ENCODE results near the gene VSIG10L2. TPM values are rescaled to one million over a fixed set of nuclear protein-coding genes. Genes with fewer than 3 reads are reported as not detected.

The VSIG10L2 gene
- total RNA-seq, 1 donor from 2014 or later = not detected

DNA sequence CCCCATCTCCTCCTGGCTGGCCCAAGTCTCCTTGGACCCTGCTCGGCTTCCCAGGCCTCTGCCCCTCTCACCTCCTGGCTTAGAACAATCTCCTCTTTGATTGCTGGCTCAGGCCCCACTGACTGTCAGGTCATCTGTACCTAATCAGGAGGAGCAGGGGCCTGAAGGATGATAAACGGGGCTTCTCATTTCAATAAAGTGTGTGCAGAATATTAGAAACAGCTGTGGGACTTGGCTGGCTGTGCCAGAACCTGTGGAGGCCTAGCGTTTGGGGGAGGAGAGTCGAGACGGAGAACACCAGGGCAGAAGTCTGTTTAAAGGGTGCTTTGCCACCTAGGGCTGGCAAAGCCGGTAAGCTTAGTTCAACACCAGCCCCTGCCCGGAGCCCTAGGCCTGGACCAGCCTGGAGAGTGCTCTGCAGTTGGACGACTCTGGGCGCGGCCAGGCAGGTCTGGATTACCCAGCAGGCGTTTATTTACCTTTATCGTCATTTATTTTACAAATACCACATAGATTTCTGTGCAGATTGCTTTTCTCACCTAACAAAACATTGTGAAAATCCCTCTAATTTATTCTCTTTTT, 10.1 kb upstream of the VSIG10L2 start:
- Mint-ChIP-seq H3K27me3 (ENCODE audit: low read depth, unreplicated experiment) (peaks cover 31% of the 10 kb centered on the region), H3K9me3 (ENCODE audit: unreplicated experiment) (no peaks in the 10 kb centered on the region), H3K4me3 (ENCODE audit: unreplicated experiment) (no peak overlapping the region), H3K36me3 (ENCODE audit: low read depth, unreplicated experiment) (no peaks in the 10 kb centered on the region), H3K4me1 (ENCODE audit: low read depth, unreplicated experiment) (peaks cover 2% of the 10 kb centered on the region), H3K27ac (ENCODE audit: unreplicated experiment) (no peak overlapping the region)
- H3K9ac ChIP-seq (ENCODE audit: low read length) = no peak overlapping the region
- H3K79me2 ChIP-seq (ENCODE audit: insufficient read depth, low read length) = no peaks in the 10 kb centered on the region
- no peaks in the 10 kb centered on the region for H3K9me3 ChIP-seq (ENCODE audit: insufficient read depth, low read depth, low read length)
- H3K4me2 ChIP-seq (ENCODE audit: low read length) = no peak overlapping the region
- H3K27me3 ChIP-seq (ENCODE audit: insufficient read depth, low read length) = peaks cover 4% of the 10 kb centered on the region
- no peak overlapping the region for H3K4me3 ChIP-seq (ENCODE audit: insufficient read depth, low read depth, low read length)
- H2AFZ ChIP-seq (ENCODE audit: low read depth, low read length) = no peak overlapping the region
- H3K36me3 ChIP-seq (ENCODE audit: insufficient read depth, low read length) = no peaks in the 10 kb centered on the region
- H3K4me1 ChIP-seq (ENCODE audit: insufficient read depth, low read length) = no peaks in the 10 kb centered on the region
- DNase-seq (ENCODE audit: low read depth) (no peak), FAIRE-seq (no peak)
- no peaks in the 10 kb centered on the region for H4K20me1 ChIP-seq (ENCODE audit: insufficient read depth, low read length)
- no peak for TF ChIP-seq EZH2 (IDR thresholded peaks at IDR 0.05; ENCODE audit: insufficient read depth, low read length)
- TF ChIP-seq CTCF (IDR thresholded peaks at IDR 0.05; ENCODE audit: insufficient read depth, low read depth, low read length) = no peak
- no peak overlapping the region for H3K27ac ChIP-seq (ENCODE audit: low read depth, low read length)

GRCh38 chr11:125938418-125938817, 7.4 kb upstream of the VSIG10L2 start:
- H3K9me3 Mint-ChIP-seq (ENCODE audit: unreplicated experiment) = no peaks in the 10 kb centered on the region
- Histone ChIP-seq H3K9me3 (ENCODE audit: insufficient read depth, low read depth, low read length) (no peaks in the 10 kb centered on the region), H4K20me1 (ENCODE audit: insufficient read depth, low read length) (no peaks in the 10 kb centered on the region), H3K79me2 (ENCODE audit: insufficient read depth, low read length) (no peaks in the 10 kb centered on the region), H3K4me1 (ENCODE audit: insufficient read depth, low read length) (no peaks in the 10 kb centered on the region), H3K4me3 (ENCODE audit: insufficient read depth, low read depth, low read length) (no peak overlapping the region), H2AFZ (ENCODE audit: low read depth, low read length) (peak overlapping the region; percentile 35), H3K27ac (ENCODE audit: low read depth, low read length) (no peak overlapping the region), H3K27me3 (ENCODE audit: insufficient read depth, low read length) (peaks cover 2% of the 10 kb centered on the region), H3K4me2 (ENCODE audit: low read length) (no peak overlapping the region), H3K9ac (ENCODE audit: low read length) (no peak overlapping the region), H3K36me3 (ENCODE audit: insufficient read depth, low read length) (no peaks in the 10 kb centered on the region)
- peaks cover 18% of the 10 kb centered on the region for H3K27me3 Mint-ChIP-seq (ENCODE audit: low read depth, unreplicated experiment)
- DNase-seq (ENCODE audit: low read depth) = no peak
- no peak overlapping the region for H3K4me3 Mint-ChIP-seq (ENCODE audit: unreplicated experiment)
- FAIRE-seq = no peak
- H3K36me3 Mint-ChIP-seq (ENCODE audit: low read depth, unreplicated experiment) = no peaks in the 10 kb centered on the region
- H3K27ac Mint-ChIP-seq (ENCODE audit: unreplicated experiment) = no peak overlapping the region
- no peaks in the 10 kb centered on the region for H3K4me1 Mint-ChIP-seq (ENCODE audit: low read depth, unreplicated experiment)
- TF ChIP-seq CTCF (IDR thresholded peaks at IDR 0.05; ENCODE audit: insufficient read depth, low read depth, low read length) (no peak), EZH2 (IDR thresholded peaks at IDR 0.05; ENCODE audit: insufficient read depth, low read length) (no peak)

DNA sequence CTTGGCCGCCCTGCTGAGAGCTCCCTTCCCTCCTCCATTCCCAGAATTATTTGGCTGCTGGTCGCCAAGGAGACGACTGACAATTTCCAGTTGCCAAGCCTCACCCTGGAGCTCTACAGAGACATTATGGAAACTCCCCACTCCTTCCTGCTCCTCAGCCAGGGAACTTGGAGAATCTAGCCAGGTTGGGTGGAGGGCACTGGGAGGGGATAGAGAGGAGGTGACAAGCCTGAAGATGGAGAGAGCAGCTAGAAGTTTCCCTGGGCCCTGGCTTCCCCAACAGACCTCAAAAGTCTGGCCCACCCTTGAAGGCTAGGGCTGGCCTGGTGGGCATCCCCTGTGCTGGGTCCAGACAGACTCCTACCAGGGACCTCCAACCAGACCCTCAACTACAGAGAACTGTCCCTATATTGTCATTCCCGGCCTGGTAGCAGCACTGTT, 6.7 kb upstream of the VSIG10L2 start:
- Mint-ChIP-seq H3K4me1 (ENCODE audit: low read depth, unreplicated experiment) (no peaks in the 10 kb centered on the region), H3K4me3 (ENCODE audit: unreplicated experiment) (no peak overlapping the region), H3K36me3 (ENCODE audit: low read depth, unreplicated experiment) (no peaks in the 10 kb centered on the region), H3K27me3 (ENCODE audit: low read depth, unreplicated experiment) (peaks cover 20% of the 10 kb centered on the region), H3K27ac (ENCODE audit: unreplicated experiment) (no peak overlapping the region), H3K9me3 (ENCODE audit: unreplicated experiment) (no peaks in the 10 kb centered on the region)
- no peaks in the 10 kb centered on the region for H3K9me3 ChIP-seq (ENCODE audit: insufficient read depth, low read depth, low read length)
- H3K4me1 ChIP-seq (ENCODE audit: insufficient read depth, low read length) = no peaks in the 10 kb centered on the region
- H3K4me3 ChIP-seq (ENCODE audit: insufficient read depth, low read depth, low read length) = no peak overlapping the region
- no peak overlapping the region for H3K9ac ChIP-seq (ENCODE audit: low read length)
- H3K79me2 ChIP-seq (ENCODE audit: insufficient read depth, low read length) = no peaks in the 10 kb centered on the region
- no peak for FAIRE-seq
- H2AFZ ChIP-seq (ENCODE audit: low read depth, low read length) = no peak overlapping the region
- H3K36me3 ChIP-seq (ENCODE audit: insufficient read depth, low read length) = no peaks in the 10 kb centered on the region
- H3K27ac ChIP-seq (ENCODE audit: low read depth, low read length) = no peak overlapping the region
- H3K4me2 ChIP-seq (ENCODE audit: low read length) = no peak overlapping the region
- H4K20me1 ChIP-seq (ENCODE audit: insufficient read depth, low read length) = no peaks in the 10 kb centered on the region
- peaks cover 2% of the 10 kb centered on the region for H3K27me3 ChIP-seq (ENCODE audit: insufficient read depth, low read length)
- TF ChIP-seq CTCF (IDR thresholded peaks at IDR 0.05; ENCODE audit: insufficient read depth, low read depth, low read length) (no peak), EZH2 (IDR thresholded peaks at IDR 0.05; ENCODE audit: insufficient read depth, low read length) (no peak)
- no peak for DNase-seq (ENCODE audit: low read depth)

Data from astrocyte (in vitro differentiated cells and primary cell).